ENCODE data around the gene SF3B2.
"Not testable (repeated sequence)": the region's sequence is repeated elsewhere in the genome, so short reads cannot be mapped to it uniquely, and the experiment has no call there.

SF3B2 gene

DNA sequence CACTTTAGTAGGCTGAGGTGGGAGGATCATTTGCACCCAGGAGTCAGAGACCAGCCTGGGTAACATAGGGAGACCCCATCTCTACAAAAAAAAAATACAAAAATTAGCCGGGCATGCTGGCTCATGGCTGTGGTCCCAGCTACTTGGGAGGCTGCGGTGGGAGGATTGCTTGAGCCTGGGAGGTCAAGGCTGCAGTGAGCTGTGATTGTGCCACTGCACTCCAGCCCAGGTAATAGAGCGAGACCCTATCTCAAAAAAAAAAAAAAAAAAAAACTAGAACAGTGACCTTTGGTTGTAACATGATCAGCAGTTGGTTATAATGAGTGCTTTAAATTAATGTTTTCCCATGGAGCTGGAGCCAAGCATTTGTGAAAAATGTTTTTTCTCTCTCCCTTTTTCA lies 62.8 kb downstream of the SF3B2 start:
- DNase-seq: not testable (repeated sequence)

DNA sequence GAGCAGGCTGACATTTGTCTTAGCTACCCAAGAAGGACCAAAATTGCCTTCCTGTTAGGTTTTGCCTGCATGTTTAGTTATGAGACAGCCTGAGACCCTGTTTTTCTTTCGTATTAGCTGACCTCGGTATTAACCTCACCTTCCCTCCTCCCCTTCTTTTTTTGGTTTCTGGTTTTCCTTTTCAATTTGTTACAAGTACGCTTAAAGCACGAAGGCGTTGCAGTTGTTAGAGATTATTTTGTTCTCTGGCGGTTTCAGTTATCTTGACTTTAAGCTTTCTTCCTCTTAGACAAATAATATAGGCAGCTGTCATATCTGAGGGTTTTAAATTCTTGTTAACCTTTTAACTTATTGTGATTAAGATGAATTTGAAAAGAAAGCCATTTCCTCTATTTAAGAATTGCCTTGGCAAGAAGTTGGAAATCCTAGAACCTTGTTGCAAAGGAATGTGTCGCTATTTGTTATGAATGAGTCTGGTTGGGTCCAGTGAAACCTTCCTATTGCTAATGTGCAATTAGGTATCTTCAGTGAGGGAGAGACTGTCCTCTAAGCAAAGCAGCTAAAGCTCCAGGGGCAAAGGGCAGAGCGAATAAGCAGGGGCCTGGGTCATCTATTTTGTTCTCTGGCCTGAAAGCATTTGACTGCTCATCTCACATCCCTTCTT lies 63.6 kb downstream of the SF3B2 start:
- no peak for DNase-seq

DNA sequence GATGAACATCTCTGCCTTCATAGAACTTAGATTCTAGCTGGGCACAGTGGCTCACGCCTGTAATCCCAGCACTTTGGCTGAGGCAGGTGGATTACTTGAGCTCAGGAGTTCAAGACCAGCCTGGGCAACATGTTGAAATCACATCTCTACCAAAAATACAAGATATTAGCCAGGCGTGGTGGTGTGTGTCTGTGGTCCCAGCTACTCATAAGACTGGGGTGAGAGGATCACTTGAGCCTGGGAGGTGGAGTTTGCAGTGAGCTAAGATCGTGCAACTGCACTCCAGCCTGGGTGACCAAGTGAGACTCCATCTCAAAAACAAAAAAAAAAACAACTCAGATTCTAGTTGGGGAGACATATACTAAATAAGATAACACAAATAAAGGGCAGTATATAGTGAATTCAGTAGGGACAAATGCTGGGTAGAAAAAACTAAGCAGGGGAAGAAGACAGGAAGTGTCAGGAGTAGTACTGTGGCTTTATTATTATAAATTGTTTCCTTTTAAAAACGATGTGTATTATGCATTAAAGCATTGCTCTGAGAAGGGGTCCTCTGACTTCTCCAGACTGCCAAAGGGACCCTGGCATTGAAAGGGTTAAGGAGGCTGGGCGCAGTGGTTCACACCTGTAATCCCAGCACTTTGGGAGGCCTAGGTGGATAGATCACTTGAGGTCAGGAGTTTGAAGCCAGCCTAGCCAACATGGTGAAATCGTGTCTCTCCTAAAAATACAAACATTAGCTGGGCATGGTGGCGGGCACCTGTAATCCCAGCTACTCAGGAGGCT lies 64.6 kb downstream of the SF3B2 start:
- no peak for DNase-seq

DNA sequence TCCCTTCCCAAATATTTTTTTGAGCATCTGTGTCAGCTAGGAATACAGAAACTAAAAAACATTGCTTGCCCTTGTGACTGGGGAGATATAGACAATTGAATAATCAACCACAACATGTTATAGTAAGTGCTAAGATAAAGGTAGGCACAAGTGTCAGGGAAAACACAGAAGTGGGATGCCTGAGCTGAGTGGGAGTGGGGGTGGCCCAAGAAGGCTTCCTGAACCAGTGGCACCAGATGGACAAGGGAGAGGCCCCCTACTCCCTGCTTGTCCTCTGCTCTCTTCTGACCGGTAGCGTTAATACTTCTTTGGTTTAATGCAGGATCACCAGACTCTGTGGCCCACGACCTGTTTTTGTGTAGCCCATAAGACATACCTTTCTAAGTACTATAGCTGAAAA lies 66.7 kb downstream of the SF3B2 start:
- no peak for DNase-seq

All from NCI-H345 (cell line).